Stimulated activated CD4-positive, alpha-beta T cell treated with anti-CD3 and anti-CD28 coated beads, Interleukin-4, amount 100 ng/mL, for 48 hours (primary cell): Measurements from ENCODE around the gene CMTM1.

Experiments
- DNase-seq, 2 donors: peaks; one replicate each; pipeline ENCODE4 v3.0.0-alpha.2; 2020; ENCODE audit warnings: low read depth in 2 of 2

Gene CMTM1

GRCh38 chr16:66538910-66539309 is 27.3 kb upstream of the CMTM1 start:
- DNase-seq = no peak

- DNase-seq = no peak
Observed at GRCh38 chr16:66539623-66540469, 26.4 kb upstream of the CMTM1 start.

DNA sequence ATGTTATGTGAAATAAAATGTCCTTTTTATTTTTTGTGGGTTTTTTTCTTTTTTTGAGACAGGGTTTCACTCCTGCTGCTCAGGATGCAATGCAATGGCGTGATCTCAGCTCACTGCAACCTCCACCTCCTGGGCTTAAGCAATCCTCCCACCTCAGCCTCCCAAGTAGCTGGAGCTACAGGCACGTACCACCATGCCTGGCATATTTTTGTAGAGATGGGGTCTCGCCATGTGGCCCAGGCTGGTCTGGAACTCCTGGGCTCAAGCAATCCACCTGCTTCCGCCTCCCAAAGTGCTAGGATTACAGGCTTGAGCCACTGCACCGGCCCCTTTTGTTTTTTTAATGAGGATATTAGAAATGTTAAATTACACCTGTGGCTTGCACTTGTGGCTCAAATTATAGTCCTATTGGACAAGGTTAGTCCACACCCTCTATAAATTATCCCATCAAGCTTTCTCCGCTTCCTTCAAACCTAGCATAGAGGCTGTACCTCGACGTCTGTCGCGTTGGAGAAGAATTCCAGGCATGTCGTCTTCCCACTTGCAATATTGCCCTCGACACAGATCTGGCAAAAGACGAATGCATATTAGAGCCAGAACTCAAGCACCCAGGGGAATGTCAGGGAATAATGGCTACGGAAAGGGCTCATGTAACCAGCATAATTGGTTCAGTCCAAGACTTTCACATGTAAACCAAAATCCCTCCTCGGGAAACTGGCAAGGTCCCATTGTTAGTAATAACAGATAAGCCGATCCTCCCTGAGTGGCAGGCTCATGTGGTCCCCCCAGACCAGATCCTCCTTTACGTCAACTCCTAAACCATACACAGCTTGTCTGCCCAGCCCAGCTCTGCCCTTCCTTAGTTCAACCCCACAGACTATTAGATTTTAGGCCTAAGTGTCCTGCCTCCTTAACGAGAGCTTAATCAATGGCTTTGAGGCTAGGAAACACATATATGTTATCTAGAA is 24.6 kb upstream of the CMTM1 start:
- DNase-seq = no peak

DNA sequence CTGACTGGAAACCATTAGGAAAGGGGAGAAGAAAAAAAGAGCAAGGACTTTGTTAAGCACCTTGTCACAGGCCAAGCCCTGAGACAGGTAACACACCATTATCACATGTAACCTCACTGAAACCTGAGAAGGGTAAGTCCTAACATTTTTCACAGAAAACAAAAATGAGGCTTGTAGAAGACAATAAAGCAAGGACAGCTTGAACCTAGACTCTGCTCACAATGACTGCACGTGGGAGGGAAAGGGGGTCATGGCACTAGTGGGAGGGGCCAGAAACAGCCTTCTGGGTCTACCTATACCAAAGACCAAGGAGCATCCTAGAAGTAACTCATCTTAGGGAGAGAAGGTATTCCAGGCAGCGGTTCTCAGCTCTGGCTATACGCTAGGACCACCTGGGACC is 23.8 kb upstream of the CMTM1 start:
- DNase-seq = no peak

- DNase-seq = no peak
Observed at GRCh38 chr16:66543541-66543940, 22.7 kb upstream of the CMTM1 start.

DNA sequence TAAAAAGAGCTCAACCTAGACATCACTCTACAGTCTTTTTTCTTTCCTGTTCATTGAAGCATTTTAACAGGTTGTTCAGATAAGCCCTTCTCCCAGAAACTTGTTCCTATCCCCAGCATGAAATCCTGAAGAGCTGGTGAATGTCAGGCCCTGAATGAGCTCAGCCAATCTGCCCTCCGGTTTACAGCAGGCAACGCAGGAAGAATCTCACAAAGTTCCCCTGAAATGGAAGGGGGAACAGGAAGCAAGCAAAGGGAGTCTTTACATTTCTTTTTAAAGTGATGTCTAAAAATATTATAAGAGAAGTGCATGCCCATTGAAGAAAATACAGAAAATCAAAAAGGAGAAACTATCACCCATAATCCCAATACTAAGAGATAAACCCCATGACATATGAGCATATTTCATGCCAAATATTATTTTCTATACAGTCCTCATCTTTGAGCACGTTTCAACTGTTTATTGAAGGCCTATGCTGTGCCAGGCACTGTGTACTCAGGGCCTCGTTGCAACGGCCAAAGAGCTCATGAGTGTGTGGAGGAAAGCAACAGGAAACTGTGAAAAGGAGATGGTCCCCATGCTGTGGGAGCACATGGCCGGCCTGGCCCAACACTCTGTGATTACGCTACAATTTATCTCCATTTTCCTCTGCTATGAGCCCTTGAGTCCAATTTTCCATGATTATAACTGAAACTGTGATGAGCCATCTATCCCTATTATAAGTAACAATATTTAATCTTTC is 22.1 kb upstream of the CMTM1 start:
- no peak for DNase-seq

DNA sequence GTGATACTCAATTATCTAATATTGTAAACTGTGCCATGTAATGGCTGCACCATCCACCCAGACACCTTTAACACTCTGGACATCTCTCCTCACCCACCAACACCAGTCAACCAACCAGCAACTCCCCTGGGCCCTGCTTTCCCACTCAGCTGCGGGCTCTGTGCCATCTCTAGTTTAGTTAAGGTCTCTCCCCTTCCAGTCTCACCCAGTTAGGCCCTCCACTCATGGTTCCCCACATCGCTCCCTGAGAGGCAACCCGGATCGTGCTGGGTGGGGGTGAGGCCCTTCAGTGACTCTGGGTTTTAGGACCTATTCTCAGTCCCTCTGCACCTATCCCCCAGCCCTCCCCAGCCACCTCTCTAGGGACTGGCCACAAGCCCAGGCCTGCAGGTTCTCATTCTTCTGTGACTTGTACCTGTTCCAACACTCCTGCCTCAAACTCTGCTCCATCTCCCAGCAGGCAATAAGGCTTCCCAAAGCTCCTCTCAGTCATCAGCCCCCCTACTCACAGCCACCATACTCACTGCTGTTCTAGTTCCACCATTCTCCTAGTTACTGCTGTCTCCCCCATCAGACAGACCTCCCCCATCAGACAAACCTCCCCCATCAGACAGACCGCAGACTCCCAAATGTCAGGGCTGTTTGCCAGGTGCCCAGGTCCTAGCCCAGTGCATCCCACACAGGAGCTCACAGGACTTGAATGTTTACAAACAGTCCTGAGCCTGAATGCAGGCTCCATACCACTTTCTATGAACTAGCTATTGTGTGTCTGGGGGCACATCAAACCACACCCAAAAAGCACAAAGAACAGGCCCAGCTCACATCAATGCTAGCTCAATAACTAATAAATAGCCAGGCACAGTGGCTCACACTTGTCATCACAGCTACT is 18.9 kb upstream of the CMTM1 start:
- DNase-seq = no peak

DNA sequence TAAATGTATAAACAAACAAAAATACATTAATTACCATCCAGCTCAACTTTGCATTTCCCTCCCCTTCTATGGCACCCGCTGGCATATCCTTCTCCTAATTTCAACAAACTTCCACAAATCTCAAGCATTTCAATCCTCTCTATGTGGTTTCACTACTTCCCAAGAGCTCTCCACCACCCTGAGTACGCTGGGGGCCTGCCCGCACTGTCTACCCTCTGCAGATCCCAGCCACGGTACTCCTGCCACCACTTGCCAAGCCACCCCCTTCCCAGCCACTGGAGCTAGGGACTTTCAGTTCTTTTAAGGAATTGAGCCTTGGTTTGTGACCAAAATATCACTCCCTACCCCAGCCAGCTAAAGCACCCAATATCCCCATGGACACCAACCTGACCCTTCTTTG is 18.2 kb upstream of the CMTM1 start:
- no peak for DNase-seq

DNA sequence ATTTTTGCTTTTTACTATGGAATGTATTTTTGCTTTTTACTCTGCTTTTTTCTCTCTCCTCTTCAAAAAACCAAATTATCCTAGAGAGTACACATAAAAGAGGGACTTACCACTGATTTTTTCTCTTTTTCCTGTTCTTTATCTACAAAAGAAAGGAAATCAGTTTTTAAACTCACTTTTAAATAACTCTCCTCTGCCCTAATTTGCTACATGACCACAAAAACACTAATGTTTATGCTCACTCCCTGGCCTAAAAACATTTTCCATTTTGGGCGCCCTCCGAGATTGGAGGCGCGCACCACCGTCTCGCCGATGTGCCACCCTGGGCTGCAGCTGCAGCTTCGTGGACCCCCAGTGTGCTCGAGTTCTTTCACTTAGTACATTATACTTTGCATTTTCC is 17.4 kb upstream of the CMTM1 start:
- no peak for DNase-seq

GRCh38 chr16:66549284-66550131 is 16.7 kb upstream of the CMTM1 start, which contains the start of gene TK2:
Gene TK2 (minus strand): TSS chr16:66550122. CDS start chr16:66550061, 61 bp downstream.
- DNase-seq = peak; percentile 54 to 68

DNA sequence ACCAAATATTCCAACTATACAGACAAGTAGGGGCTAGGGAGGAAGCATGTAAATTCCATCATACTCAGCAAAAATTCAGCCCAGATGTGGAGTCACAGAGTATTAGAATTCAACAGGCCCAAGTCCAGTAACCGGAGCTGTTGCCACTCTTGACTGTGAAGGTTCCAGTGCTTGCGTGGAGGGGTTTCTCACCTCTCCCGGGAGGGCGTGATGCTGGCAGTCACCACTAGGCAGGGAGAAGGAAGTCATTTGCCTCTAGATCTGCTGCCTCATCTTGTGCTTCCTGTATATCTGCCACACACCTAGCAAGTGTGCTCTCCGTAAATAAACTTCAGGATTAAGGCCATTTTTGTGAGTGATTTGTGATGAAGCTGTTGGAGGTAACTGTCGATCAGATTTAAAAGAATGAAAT is 14.9 kb upstream of the CMTM1 start:
- peak in 1 of 2 donors; percentile 33 for DNase-seq

DNA sequence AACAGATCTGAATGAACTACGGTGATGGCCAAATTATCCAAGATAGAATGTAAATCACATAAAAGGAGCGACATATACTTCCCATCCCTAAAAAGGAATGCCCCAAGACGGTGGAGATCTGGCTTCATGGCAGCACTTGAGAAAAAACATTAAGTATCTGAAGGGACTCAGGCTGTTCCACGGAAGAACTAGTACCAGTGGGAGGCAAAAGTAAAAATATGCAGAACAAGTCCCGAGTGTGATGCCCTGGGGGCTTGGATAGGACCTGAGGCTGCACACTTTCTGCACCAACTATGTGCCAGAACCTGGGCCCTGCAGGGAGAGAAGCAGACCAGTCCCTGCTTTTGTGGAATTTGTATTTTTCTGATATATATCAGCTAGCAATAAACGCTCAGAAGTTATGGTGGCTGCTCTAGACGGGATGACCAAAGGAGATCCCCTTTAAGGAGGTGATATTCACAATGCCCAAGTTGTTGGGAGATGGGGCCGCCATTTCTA is 14.4 kb upstream of the CMTM1 start:
- DNase-seq = no peak

DNA sequence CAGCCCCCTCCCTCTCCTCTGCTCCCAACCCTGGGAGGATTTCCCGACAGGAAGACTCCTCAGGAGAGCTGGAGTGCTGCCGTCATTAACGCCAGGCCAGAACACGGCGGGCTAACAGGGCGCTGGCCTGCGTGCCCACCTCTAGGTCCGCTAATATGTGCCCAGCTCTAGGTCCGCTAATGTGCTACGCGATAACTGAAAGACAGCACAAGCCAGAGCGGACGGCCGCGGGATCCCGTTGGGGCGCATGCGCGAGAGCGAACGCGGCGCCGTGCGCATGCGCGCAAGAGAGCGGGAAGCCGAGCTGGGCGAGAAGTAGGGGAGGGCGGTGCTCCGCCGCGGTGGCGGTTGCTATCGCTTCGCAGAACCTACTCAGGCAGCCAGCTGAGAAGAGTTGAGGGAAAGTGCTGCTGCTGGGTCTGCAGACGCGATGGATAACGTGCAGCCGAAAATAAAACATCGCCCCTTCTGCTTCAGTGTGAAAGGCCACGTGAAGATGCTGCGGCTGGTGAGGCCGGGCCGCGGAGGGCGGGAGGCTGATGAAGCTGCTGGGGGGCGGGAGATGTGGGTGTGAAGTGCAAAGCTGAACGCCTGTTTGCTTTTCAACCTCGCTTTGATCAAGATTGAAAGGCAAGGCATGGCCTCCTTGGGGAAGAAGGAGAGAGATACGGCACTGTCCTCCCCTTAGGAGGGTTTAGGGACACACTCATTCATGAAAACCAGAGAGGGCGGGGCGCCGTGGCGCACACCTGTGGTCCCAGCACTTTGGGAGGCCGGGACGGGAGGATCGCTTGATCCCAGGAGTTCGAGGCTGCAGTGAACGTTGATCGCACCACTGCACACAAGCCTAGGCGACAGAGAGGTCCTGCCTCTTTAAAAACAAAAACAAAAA is 13.7 kb upstream of the CMTM1 start, which contains the start of gene CKLF:
Gene CKLF (plus strand): TSS at position 291 of the 892 bp plus-strand sequence. CDS start 140 bp downstream, at position 431.
- peak; percentile 82 to 83 for DNase-seq

DNA sequence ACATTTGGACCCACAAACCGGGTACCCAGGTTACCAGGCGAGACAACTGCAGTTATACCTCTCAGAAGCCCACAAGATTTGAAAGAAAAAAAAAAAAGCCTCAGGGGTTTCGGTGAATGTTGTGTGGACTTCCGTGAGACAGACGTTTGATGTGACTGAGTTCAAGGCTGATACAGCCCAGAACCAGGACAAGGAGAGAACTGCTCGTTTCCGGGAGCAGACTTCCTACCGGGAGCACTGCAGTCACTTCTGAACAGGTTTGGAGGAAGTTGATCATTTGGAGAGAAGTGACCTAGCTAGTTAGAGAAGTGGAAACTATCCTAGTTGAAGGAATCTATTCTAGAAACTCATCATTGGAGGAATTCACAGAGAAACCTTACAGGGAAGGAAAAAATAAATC is 13.0 kb upstream of the CMTM1 start:
- DNase-seq = no peak

GRCh38 chr16:66554021-66554420 is 12.2 kb upstream of the CMTM1 start:
- DNase-seq = no peak

- DNase-seq = no peak
Observed at GRCh38 chr16:66554495-66554894, 11.7 kb upstream of the CMTM1 start.

- DNase-seq = no peak
Observed at GRCh38 chr16:66560107-66560506, 6.1 kb upstream of the CMTM1 start.

- no peak for DNase-seq
Observed at GRCh38 chr16:66561381-66562080, 4.7 kb upstream of the CMTM1 start.
